Endothelial cell of umbilical vein (primary cell): ENCODE data around the gene KITLG. TPM values are rescaled to one million over a fixed set of nuclear protein-coding genes. Genes with fewer than 3 reads are reported as not detected.

Experiments used
- BruUV-seq: library from RNA; stranded (reverse); fragments of 400-500 nt; replicated peaks from 2 replicates; lab custom pipeline; 2021; lab: Mats Ljungman, UMichigan
- CTCF ChIA-PET: fragments of 300-600, 350-600 bp; sonication (Branson Sonifier 250); formaldehyde crosslinking; loops from one replicate; lab custom pipeline; 2021; ENCODE audit warnings: antibody characterized with exemption, inconsistent platforms; lab: Charles Lee
- POLR2A ChIA-PET: fragments of 300-600, 350-600 bp; sonication (Branson Sonifier 250); formaldehyde crosslinking; loops from one replicate; lab custom pipeline; 2021; ENCODE audit warnings: antibody characterized with exemption, inconsistent platforms; lab: Charles Lee
- DNase-seq: peaks from one replicate; pipeline ENCODE4 v3.0.0-alpha.2; 2011; ENCODE audit warnings: low read depth, low spot score
- FAIRE-seq: peaks from 2 replicates; lab custom pipeline; 2011; peaks lifted over from hg19 to GRCh38; lab: Jason Lieb, UNC
- H2AFZ ChIP-seq: 2 replicates; pipeline ENCODE4 v1.6.0; 2012; ENCODE audit warnings: low read depth, low read length, control low read depth, inconsistent platforms
- H3K27ac ChIP-seq: 2 replicates; pipeline ENCODE4 v1.5.1; 2011; ENCODE audit warnings: low read depth, mild to moderate bottlenecking, control low read depth, low read length, moderate library complexity; ENCODE audit not compliant: insufficient read depth
- H3K27me3 ChIP-seq, 2 experiments: 2 replicates each; pipeline versions ENCODE4 v1.6.0 to v1.6.1; 2011; ENCODE audit warnings: low read length in 2 of 2, mixed read lengths in 1 of 2; ENCODE audit not compliant: control insufficient read depth in 2 of 2, insufficient read depth in 2 of 2
- H3K36me3 ChIP-seq, 2 experiments: 2 replicates in 1 of 2; 3 replicates in 1 of 2; pipeline ENCODE4 v1.5.1; 2011; ENCODE audit warnings: low read length in 2 of 2, mild to moderate bottlenecking in 1 of 2, moderate library complexity in 1 of 2; ENCODE audit not compliant: control insufficient read depth in 2 of 2, insufficient read depth in 2 of 2; ENCODE audit errors: extremely low read depth in 1 of 2
- H3K4me1 ChIP-seq: 3 replicates; pipeline ENCODE4 v1.5.1; 2011; ENCODE audit warnings: mild to moderate bottlenecking, low read length; ENCODE audit not compliant: control insufficient read depth, insufficient read depth; ENCODE audit errors: extremely low read depth
- H3K4me2 ChIP-seq: 2 replicates; pipeline ENCODE4 v1.6.1; 2011; ENCODE audit warnings: low read length, control low read depth, mixed read lengths; ENCODE audit not compliant: insufficient read depth
- H3K4me3 ChIP-seq, 3 experiments: fragments of 200-600 bp in 1 of 3; sonication (generic), shearing (Covaris generic) in 1 of 3; replicated peaks in 1 of 3; 2 replicates each; pipeline ENCODE4 v1.5.1; 2011 to 2016; ENCODE audit warnings: control low read depth in 3 of 3, low read length in 3 of 3, mild to moderate bottlenecking in 2 of 3, inconsistent platforms in 1 of 3, low read depth in 1 of 3, moderate library complexity in 1 of 3; ENCODE audit not compliant: insufficient read depth in 1 of 3
- H3K79me2 ChIP-seq: 2 replicates; pipeline ENCODE4 v1.6.0; 2012; ENCODE audit warnings: low read length, inconsistent platforms; ENCODE audit not compliant: control insufficient read depth, insufficient read depth
- H3K9ac ChIP-seq: replicated peaks from 2 replicates; pipeline ENCODE3; 2011; ENCODE audit warnings: low read length, control low read depth; ENCODE audit not compliant: insufficient read depth; ENCODE audit errors: extremely low read depth
- H3K9me1 ChIP-seq: replicated peaks from 3 replicates; pipeline ENCODE4 v1.6.0; 2011; ENCODE audit warnings: mild to moderate bottlenecking, low read length; ENCODE audit not compliant: control insufficient read depth, insufficient read depth; ENCODE audit errors: extremely low read depth
- H3K9me3 ChIP-seq: replicated peaks from 2 replicates; pipeline ENCODE4 v1.5.1; 2012; ENCODE audit warnings: low read length, inconsistent platforms; ENCODE audit not compliant: control insufficient read depth, insufficient read depth
- H4K20me1 ChIP-seq: replicated peaks from 2 replicates; pipeline ENCODE3; 2011; ENCODE audit warnings: mild to moderate bottlenecking, low read length; ENCODE audit not compliant: control insufficient read depth, insufficient read depth; ENCODE audit errors: extremely low read depth
- EZH2 ChIP-seq: IDR thresholded peaks from 2 replicates; pipeline ENCODE4 v1.6.1; 2012; ENCODE audit warnings: borderline replicate concordance, low read depth, mild to moderate bottlenecking, moderate library complexity, low read length, inconsistent platforms; ENCODE audit not compliant: severe bottlenecking
- FOS ChIP-seq: IDR thresholded peaks from 2 replicates; pipeline ENCODE4 v1.6.1; 2011; ENCODE audit warnings: mild to moderate bottlenecking, low read length, moderate library complexity, borderline replicate concordance; ENCODE audit not compliant: insufficient read depth
- GATA2 ChIP-seq: IDR thresholded peaks from 2 replicates; pipeline ENCODE4 v1.7.0; 2011; ENCODE audit warnings: low read depth, mild to moderate bottlenecking, moderate library complexity, mixed read lengths, low read length; ENCODE audit not compliant: insufficient read length, insufficient read depth
- JUN ChIP-seq: IDR thresholded peaks from 2 replicates; pipeline ENCODE4 v1.6.1; 2011; ENCODE audit warnings: borderline replicate concordance, low read depth; ENCODE audit not compliant: insufficient read length, insufficient read depth
- MYC ChIP-seq: IDR thresholded peaks from one replicate; pipeline ENCODE4 v1.6.1; 2011; ENCODE audit warnings: mild to moderate bottlenecking, low read depth, low read length
- POLR2A ChIP-seq: IDR thresholded peaks from 2 replicates; pipeline ENCODE4 v1.6.1; 2012; ENCODE audit warnings: low read depth, mild to moderate bottlenecking, control low read depth, low read length
- POLR2AphosphoS5 ChIP-seq: IDR thresholded peaks from 2 replicates; pipeline ENCODE4 v1.6.1; 2012; ENCODE audit warnings: low read depth, mild to moderate bottlenecking, control low read depth, low read length, moderate library complexity; ENCODE audit not compliant: insufficient read depth
- dilution Hi-C: fragments of 300-500 bp; cut with MboI; formaldehyde crosslinking; loops from one replicate; pipeline ENCODE4 v1.15.0; 2019; ENCODE audit warnings: low sequenced_read_pairs; ENCODE audit not compliant: extremely low pct_ligation_motif_present
- intact Hi-C: fragments of 100-400 bp; cut with micrococcal nuclease; formaldehyde crosslinking; loops from one replicate; pipeline ENCODE4 v1.10.0; 2022
- polyA plus RNA-seq, 4 experiments: library from polyadenylated mRNA; depleted of rRNA in 3 of 4; stranded (reverse) in 3 of 4; unstranded in 1 of 4; fragments of >200 nt; gene quantifications; 2 replicates each; pipeline versions ENCODE4 v1.2.1 to v1.2.3, GENCODE V29; 2011 to 2012; ENCODE audit warnings: missing spikeins in 1 of 4
- total RNA-seq: library from RNA; stranded (reverse); gene quantifications from 2 replicates; pipeline ENCODE4 v1.2.3, GENCODE V29; 2021
- TF ChIP-seq, protein P1 (sequence below), 2 donors: IDR thresholded peaks; 1 replicate in 1 of 2; 2 replicates in 1 of 2; pipeline ENCODE4 v1.5.1; 2011; ENCODE audit warnings: low read length in 2 of 2, mild to moderate bottlenecking in 2 of 2, moderate library complexity in 2 of 2, control low read depth in 1 of 2, inconsistent platforms in 1 of 2, low read depth in 1 of 2; ENCODE audit not compliant: insufficient read depth in 1 of 2; ENCODE audit errors: extremely low read depth in 1 of 2
- TF ChIP-seq, protein P2 (sequence below): IDR thresholded peaks from 2 replicates; pipeline ENCODE4 v1.6.1; 2011; ENCODE audit not compliant: insufficient read depth, insufficient read length

KITLG gene
- total and polyA plus RNA-seq, 2 donors (not counting 3 experiments of a cell fraction or from before 2014, with no cell fraction given): 3.8 to 32.5 TPM

DNA sequence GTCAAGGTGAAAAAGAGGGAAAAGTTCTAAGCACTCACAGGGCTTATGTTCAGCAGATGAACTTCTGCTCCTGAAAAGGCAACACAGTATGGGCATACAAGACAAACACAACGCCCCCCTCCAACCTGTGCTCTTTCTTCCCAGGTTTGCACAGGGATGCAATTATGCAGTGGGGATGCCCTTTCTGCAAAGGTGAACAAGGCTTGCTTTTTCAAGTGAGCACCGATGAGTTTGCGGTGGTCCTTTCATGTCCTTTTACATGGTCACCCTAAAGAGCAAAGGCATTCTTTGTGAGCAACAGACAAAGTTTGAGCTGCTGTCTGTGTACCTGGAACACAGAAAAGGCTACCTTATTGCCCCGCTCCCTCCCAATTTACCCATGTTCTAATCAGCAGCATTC is 6.7 kb downstream of the KITLG start:
- H3K27ac ChIP-seq: no peak overlapping the region
- no peaks in the 10 kb centered on the region for H3K27me3 ChIP-seq
- H3K9ac ChIP-seq: no peak overlapping the region
- FAIRE-seq (no peak), DNase-seq (no peak)
- H4K20me1 ChIP-seq: no peaks in the 10 kb centered on the region
- peaks cover 8% of the 10 kb centered on the region for H3K4me1 ChIP-seq
- peaks cover 18% of the 10 kb centered on the region for H3K79me2 ChIP-seq
- intact Hi-C loops (loop anchor here (10.0 kb wide), 1 partner anchor 951 kb away; the partner anchor contains the start of genes GALNT4 and POC1B), dilution Hi-C loops (no loop called here)
- H3K4me2 ChIP-seq: no peak overlapping the region
- no peak overlapping the region for H3K4me3 ChIP-seq
- ChIA-PET CTCF (interaction anchor here (0.7 kb wide), 1 partner anchor 420 kb away, joined by 3 read pairs; no protein-coding TSS in a partner anchor), POLR2A (no interaction called here)
- H3K36me3 ChIP-seq: no peaks in the 10 kb centered on the region
- no peak overlapping the region for H2AFZ ChIP-seq
- BruUV-seq: no TSS peak
- TF ChIP-seq FOS: no peak
- TF ChIP-seq JUN: no peak
- TF ChIP-seq MYC: no peak
- TF ChIP-seq, protein P1, sequence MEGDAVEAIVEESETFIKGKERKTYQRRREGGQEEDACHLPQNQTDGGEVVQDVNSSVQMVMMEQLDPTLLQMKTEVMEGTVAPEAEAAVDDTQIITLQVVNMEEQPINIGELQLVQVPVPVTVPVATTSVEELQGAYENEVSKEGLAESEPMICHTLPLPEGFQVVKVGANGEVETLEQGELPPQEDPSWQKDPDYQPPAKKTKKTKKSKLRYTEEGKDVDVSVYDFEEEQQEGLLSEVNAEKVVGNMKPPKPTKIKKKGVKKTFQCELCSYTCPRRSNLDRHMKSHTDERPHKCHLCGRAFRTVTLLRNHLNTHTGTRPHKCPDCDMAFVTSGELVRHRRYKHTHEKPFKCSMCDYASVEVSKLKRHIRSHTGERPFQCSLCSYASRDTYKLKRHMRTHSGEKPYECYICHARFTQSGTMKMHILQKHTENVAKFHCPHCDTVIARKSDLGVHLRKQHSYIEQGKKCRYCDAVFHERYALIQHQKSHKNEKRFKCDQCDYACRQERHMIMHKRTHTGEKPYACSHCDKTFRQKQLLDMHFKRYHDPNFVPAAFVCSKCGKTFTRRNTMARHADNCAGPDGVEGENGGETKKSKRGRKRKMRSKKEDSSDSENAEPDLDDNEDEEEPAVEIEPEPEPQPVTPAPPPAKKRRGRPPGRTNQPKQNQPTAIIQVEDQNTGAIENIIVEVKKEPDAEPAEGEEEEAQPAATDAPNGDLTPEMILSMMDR (IDR thresholded peaks at IDR 0.05; ENCODE audit: extremely low read depth in 1 of 2, insufficient read depth in 1 of 2, low read depth in 1 of 2, low read length in 2 of 2): no peak
- TF ChIP-seq POLR2AphosphoS5: no peak
- TF ChIP-seq EZH2: no peak
- TF ChIP-seq, protein P2, sequence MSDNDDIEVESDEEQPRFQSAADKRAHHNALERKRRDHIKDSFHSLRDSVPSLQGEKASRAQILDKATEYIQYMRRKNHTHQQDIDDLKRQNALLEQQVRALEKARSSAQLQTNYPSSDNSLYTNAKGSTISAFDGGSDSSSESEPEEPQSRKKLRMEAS: no peak
- no peak for TF ChIP-seq POLR2A
- TF ChIP-seq GATA2: no peak
- H3K9me3 ChIP-seq: no peaks in the 10 kb centered on the region
- no peaks in the 10 kb centered on the region for H3K9me1 ChIP-seq
